ENCODE data around the gene SNX25.

GRCh38 chr4:185335579-185335978, 126.2 kb downstream of the SNX25 start:
- TF ChIP-seq RAD21 (conservative IDR thresholded peaks at IDR 0.05) (no peak), POLR2AphosphoS5 (IDR thresholded peaks at IDR 0.05) (no peak), EZH2 (IDR thresholded peaks at IDR 0.05; ENCODE audit: borderline replicate concordance, insufficient read depth, low read length, poor library complexity, severe bottlenecking) (no peak), TAF1 (IDR thresholded peaks at IDR 0.05; ENCODE audit: low read depth) (no peak)
- TF ChIP-seq, protein P1, sequence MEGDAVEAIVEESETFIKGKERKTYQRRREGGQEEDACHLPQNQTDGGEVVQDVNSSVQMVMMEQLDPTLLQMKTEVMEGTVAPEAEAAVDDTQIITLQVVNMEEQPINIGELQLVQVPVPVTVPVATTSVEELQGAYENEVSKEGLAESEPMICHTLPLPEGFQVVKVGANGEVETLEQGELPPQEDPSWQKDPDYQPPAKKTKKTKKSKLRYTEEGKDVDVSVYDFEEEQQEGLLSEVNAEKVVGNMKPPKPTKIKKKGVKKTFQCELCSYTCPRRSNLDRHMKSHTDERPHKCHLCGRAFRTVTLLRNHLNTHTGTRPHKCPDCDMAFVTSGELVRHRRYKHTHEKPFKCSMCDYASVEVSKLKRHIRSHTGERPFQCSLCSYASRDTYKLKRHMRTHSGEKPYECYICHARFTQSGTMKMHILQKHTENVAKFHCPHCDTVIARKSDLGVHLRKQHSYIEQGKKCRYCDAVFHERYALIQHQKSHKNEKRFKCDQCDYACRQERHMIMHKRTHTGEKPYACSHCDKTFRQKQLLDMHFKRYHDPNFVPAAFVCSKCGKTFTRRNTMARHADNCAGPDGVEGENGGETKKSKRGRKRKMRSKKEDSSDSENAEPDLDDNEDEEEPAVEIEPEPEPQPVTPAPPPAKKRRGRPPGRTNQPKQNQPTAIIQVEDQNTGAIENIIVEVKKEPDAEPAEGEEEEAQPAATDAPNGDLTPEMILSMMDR (IDR thresholded peaks at IDR 0.05; ENCODE audit: poor library complexity, severe bottlenecking) = no peak
- TF ChIP-seq, protein P2, sequence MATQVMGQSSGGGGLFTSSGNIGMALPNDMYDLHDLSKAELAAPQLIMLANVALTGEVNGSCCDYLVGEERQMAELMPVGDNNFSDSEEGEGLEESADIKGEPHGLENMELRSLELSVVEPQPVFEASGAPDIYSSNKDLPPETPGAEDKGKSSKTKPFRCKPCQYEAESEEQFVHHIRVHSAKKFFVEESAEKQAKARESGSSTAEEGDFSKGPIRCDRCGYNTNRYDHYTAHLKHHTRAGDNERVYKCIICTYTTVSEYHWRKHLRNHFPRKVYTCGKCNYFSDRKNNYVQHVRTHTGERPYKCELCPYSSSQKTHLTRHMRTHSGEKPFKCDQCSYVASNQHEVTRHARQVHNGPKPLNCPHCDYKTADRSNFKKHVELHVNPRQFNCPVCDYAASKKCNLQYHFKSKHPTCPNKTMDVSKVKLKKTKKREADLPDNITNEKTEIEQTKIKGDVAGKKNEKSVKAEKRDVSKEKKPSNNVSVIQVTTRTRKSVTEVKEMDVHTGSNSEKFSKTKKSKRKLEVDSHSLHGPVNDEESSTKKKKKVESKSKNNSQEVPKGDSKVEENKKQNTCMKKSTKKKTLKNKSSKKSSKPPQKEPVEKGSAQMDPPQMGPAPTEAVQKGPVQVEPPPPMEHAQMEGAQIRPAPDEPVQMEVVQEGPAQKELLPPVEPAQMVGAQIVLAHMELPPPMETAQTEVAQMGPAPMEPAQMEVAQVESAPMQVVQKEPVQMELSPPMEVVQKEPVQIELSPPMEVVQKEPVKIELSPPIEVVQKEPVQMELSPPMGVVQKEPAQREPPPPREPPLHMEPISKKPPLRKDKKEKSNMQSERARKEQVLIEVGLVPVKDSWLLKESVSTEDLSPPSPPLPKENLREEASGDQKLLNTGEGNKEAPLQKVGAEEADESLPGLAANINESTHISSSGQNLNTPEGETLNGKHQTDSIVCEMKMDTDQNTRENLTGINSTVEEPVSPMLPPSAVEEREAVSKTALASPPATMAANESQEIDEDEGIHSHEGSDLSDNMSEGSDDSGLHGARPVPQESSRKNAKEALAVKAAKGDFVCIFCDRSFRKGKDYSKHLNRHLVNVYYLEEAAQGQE (IDR thresholded peaks at IDR 0.05; ENCODE audit: borderline replicate concordance) = no peak

All from neural cell (in vitro differentiated cells).